ENCODE results near the gene GADD45A. TPM values are rescaled to one million over a fixed set of nuclear protein-coding genes. Genes with fewer than 3 reads are reported as not detected.
A peak's percentile ranks its signal among the peaks of the same experiment; 100 is the strongest.

Gene GADD45A
- total RNA-seq, 1 donor from 2014 or later, result 247 TPM

GRCh38 chr1:67691712-67692111 is 6.7 kb downstream of the GADD45A start:
- DNase-seq (ENCODE audit: low read depth), result no peak
- Histone ChIP-seq H3K36me3 (ENCODE audit: control insufficient read depth, insufficient read depth, low read length) (peaks cover 1% of the 10 kb centered on the region), H3K4me3 (ENCODE audit: low read depth, low read length) (no peak overlapping the region), H3K27me3 (ENCODE audit: control insufficient read depth, insufficient read depth, low read length) (no peaks in the 10 kb centered on the region)
- TF ChIP-seq CTCF (IDR thresholded peaks at IDR 0.05; ENCODE audit: insufficient read depth, low read length, poor library complexity, severe bottlenecking), result no peak

GRCh38 chr1:67695963-67696362 is 11.0 kb downstream of the GADD45A start:
- no peaks in the 10 kb centered on the region for H3K27me3 ChIP-seq (ENCODE audit: control insufficient read depth, insufficient read depth, low read length)
- H3K4me3 ChIP-seq (ENCODE audit: low read depth, low read length), result no peak overlapping the region
- TF ChIP-seq CTCF (IDR thresholded peaks at IDR 0.05; ENCODE audit: insufficient read depth, low read length, poor library complexity, severe bottlenecking), result no peak
- no peak for DNase-seq (ENCODE audit: low read depth)
- no peaks in the 10 kb centered on the region for H3K36me3 ChIP-seq (ENCODE audit: control insufficient read depth, insufficient read depth, low read length)

GRCh38 chr1:67696708-67697107 is 11.7 kb downstream of the GADD45A start:
- no peak for DNase-seq (ENCODE audit: low read depth)
- H3K36me3 ChIP-seq (ENCODE audit: control insufficient read depth, insufficient read depth, low read length), result no peaks in the 10 kb centered on the region
- no peak overlapping the region for H3K4me3 ChIP-seq (ENCODE audit: low read depth, low read length)
- no peak for TF ChIP-seq CTCF (IDR thresholded peaks at IDR 0.05; ENCODE audit: insufficient read depth, low read length, poor library complexity, severe bottlenecking)
- H3K27me3 ChIP-seq (ENCODE audit: control insufficient read depth, insufficient read depth, low read length), result no peaks in the 10 kb centered on the region

DNA sequence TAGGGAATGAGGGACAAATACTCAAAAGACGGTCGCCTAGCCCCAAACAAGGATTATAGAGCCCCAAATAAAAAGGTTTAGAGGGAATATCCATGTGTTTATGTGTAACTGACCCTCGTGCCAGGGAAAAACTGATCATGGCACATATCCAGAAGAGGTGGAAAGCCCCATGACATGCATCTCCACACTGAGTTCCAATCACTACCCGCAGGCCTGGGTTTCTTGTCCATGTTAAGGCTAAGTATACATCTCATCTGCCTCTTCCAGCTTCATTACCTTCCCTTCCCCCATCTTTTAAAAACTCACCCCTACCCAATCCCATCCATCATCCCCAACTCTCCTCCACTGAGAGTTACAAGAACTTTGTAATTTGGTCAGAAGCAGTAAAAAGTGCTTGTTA is 15.2 kb downstream of the GADD45A start:
- no peak for TF ChIP-seq CTCF (IDR thresholded peaks at IDR 0.05; ENCODE audit: insufficient read depth, low read length, poor library complexity, severe bottlenecking)
- DNase-seq (ENCODE audit: low read depth), result no peak
- Histone ChIP-seq H3K36me3 (ENCODE audit: control insufficient read depth, insufficient read depth, low read length) (no peaks in the 10 kb centered on the region), H3K27me3 (ENCODE audit: control insufficient read depth, insufficient read depth, low read length) (no peaks in the 10 kb centered on the region), H3K4me3 (ENCODE audit: low read depth, low read length) (no peak overlapping the region)

DNA sequence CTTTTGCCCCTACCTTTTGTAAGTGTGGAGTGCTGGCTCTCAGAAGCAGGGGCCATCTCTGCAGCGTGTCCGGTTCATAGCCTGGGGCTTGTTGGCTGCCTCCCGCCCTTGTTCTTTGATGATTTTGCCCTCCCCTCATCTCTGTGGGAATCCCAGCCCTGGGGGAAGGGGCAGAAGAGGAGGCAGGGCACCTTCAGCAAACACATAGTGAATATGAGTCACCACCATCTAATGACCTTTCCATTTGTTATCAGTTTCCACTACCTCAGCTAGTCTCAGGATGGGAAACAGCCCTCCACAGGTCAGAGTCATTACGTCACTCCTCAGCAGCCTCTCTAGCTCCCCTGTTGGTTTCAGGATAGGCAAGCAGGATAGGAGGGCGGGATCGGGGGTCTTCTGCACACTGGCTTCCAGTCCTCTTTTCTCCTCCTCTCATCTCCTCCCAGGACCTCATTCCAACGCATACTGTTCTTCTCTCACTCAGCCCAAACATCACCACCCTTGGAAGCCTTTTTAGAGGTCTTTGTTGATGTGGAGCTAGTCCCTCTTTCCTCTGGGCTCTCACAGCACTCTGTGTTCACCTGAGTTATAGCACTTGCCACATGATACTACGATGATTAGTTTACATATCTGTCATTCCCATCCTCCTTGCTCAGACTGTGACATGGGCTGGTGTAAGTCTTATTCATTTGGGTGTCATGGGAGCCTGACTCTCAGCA is 15.8 kb downstream of the GADD45A start:
- no peak for DNase-seq (ENCODE audit: low read depth)
- TF ChIP-seq CTCF (IDR thresholded peaks at IDR 0.05; ENCODE audit: insufficient read depth, low read length, poor library complexity, severe bottlenecking), result peak; percentile 40
- Histone ChIP-seq H3K27me3 (ENCODE audit: control insufficient read depth, insufficient read depth, low read length) (no peaks in the 10 kb centered on the region), H3K4me3 (ENCODE audit: low read depth, low read length) (no peak overlapping the region), H3K36me3 (ENCODE audit: control insufficient read depth, insufficient read depth, low read length) (no peaks in the 10 kb centered on the region)

DNA sequence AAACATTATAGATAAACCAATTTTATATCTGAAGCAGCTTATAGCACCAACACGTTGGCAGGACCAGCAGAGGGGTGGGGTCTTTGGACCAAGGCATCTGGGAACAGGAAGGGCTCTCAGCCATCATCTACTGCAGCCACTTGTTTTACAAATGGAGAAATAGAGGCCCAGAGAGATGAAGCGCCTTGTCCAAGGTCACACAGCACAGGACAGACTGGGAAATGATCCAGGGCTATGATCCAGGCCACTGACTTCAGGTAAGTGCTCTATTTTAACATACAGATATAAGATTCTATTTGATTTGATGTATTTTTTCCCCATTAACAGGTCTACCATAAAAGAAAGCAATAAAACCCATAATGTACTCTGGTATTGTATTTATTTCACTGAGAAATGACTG is 16.9 kb downstream of the GADD45A start:
- Histone ChIP-seq H3K36me3 (ENCODE audit: control insufficient read depth, insufficient read depth, low read length) (no peaks in the 10 kb centered on the region), H3K4me3 (ENCODE audit: low read depth, low read length) (no peak overlapping the region), H3K27me3 (ENCODE audit: control insufficient read depth, insufficient read depth, low read length) (no peaks in the 10 kb centered on the region)
- TF ChIP-seq CTCF (IDR thresholded peaks at IDR 0.05; ENCODE audit: insufficient read depth, low read length, poor library complexity, severe bottlenecking), result no peak
- no peak for DNase-seq (ENCODE audit: low read depth)

Measured in kidney epithelial cell (primary cell).